ENCODE results near the gene ADAMTS20. TPM values are rescaled to one million over a fixed set of nuclear protein-coding genes. Genes with fewer than 3 reads are reported as not detected.

Gene ADAMTS20
- total RNA-seq, 1 donor from 2014 or later, result 0.21 TPM

GRCh38 chr12:43482311-43483085, 69.5 kb downstream of the ADAMTS20 start:
- DNase-seq, result no peak

GRCh38 chr12:43480591-43480990, 71.4 kb downstream of the ADAMTS20 start:
- no peak for DNase-seq

- no peak for DNase-seq
These were observed 89.3 kb downstream of the ADAMTS20 start for GRCh38 chr12:43462741-43463140.

DNA sequence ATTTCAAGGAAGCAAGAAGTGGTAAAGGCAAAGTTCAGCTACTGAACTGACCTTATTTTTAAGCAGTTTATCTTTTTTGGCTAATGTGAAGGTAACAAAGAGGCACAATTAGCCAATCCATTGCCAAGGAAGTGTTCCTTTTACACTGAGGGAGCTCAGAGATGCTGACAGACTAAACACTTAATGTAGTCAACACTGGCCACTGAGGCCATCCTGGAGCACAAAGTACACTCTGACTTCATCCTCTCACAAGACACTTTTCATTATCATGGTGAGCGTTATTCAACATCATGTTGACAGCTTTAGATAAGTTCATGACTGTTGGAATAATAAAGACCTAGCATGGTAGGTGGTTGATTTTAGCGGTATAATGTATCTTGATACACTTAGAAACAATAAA, 89.9 kb downstream of the ADAMTS20 start:
- DNase-seq, result no peak

- DNase-seq, result no peak
These were observed 92.7 kb downstream of the ADAMTS20 start for GRCh38 chr12:43459285-43459684.

GRCh38 chr12:43453761-43454160, 98.2 kb downstream of the ADAMTS20 start:
- DNase-seq, result no peak

- peak; percentile 64 for DNase-seq
These were observed 107.0 kb downstream of the ADAMTS20 start for GRCh38 chr12:43444940-43445564.

GRCh38 chr12:43436597-43436996, 115.4 kb downstream of the ADAMTS20 start:
- no peak for DNase-seq

DNA sequence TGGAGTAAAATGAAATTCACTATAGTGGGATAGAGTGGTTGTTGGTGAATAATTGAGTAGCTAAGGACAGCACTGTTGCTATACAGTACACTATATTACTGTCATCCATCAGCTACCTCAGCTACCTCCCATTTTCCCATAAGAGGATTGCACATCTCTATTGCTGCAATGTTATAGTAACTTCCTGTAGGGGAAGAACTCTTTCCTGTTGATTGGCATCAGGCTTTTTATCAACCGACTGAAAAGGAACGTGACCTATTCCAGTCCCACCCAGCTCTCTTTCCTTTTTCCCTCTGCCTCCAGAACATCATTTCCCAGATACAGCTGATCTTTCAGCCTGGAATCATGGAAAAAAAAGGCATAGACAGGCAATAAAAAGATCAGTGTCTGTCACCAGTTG, 117.4 kb downstream of the ADAMTS20 start:
- DNase-seq, result no peak

GRCh38 chr12:43428088-43428600, 123.9 kb downstream of the ADAMTS20 start:
- DNase-seq, result no peak

GRCh38 chr12:43425361-43425760, 126.6 kb downstream of the ADAMTS20 start:
- DNase-seq, result no peak

DNA sequence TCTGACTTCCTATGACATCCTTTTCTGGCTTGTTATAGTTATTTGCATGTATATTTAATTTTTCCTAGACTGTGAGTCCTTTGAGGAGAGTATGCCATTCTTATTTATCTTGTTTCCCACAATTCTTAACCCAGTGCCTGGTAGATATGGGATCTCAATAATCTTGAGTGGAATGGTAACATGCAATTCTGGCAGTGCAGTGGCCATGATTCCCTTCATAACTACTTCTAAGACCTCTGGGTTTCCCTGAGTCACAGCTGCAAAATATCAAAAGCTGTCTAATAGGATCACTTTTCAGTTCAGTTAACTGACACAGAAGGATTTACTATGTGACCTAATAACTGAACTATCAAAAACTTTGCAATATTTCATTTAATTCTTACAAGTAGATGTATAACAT, 135.0 kb downstream of the ADAMTS20 start:
- no peak for DNase-seq

GRCh38 chr12:43407816-43408645, 144.0 kb downstream of the ADAMTS20 start:
- DNase-seq, result no peak

GRCh38 chr12:43406801-43407200, 145.2 kb downstream of the ADAMTS20 start:
- DNase-seq, result no peak

- DNase-seq, result no peak
These were observed 149.6 kb downstream of the ADAMTS20 start for GRCh38 chr12:43402436-43402835.

- no peak for DNase-seq
These were observed 150.9 kb downstream of the ADAMTS20 start for GRCh38 chr12:43401096-43401495.

- DNase-seq, result peak; percentile 50
These were observed 155.3 kb downstream of the ADAMTS20 start for GRCh38 chr12:43396671-43397070.

- no peak for DNase-seq
These were observed 159.9 kb downstream of the ADAMTS20 start for GRCh38 chr12:43392116-43392515.

- DNase-seq, result no peak
These were observed 170.1 kb downstream of the ADAMTS20 start for GRCh38 chr12:43381879-43382278.

DNA sequence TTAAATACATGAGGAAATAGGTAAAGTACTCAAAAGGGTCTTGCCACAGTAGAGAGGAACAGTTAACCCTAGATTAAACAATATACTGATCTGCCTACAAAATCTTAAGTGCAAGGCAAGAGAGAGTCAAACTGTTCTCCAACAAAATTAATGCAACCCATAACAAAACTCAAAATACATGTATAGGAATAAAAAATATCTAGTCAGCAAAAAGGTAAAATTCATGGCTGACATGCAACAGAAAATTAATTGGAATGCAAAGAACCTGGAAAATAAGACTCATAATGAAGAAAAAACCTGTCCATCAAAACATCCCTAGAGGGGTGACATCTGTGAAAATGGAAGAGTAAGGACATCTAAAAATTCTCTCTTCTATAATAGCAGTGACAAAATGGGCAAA, 173.6 kb downstream of the ADAMTS20 start:
- no peak for DNase-seq

DNA sequence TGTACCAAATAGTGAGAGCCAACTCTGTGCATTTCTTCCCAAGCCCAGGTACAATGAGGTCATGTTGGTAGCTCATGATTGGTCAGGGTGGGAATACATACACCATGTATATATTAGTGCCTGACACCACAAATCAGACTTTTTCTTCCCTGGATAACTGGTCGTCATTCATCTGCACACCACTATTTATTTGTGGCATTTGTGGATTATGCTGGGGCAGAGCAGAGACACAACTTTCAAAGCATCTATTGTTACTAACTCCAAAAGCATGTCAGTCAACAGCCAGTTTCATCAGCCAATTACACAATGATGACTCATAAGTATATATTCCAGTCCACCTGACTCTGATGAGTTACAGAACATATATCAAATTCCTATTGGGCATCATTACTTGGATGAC, 181.7 kb downstream of the ADAMTS20 start:
- no peak for DNase-seq

- no peak for DNase-seq
These were observed 188.9 kb downstream of the ADAMTS20 start for GRCh38 chr12:43362910-43363694.

All from tongue (tissue), 2 donors.